Measurements from ENCODE around the gene C2. TPM values are rescaled to one million over a fixed set of nuclear protein-coding genes. Genes with fewer than 3 reads are reported as not detected.

The C2 gene
- total RNA-seq, 1 experiment from 2014 or later: 1.3 TPM

- TF ChIP-seq RELA (CRISPR knock-in tag; IDR thresholded peaks at IDR 0.05; ENCODE audit: borderline replicate concordance) (0 out of 2 replicates have a peak, but pooled peaks have one; percentile 30), SP1 (CRISPR knock-in tag; conservative IDR thresholded peaks at IDR 0.05) (peak; percentile 85), E2F5 (CRISPR knock-in tag; IDR thresholded peaks at IDR 0.05) (0 out of 2 replicates have a peak, but pooled peaks have one; percentile 60), CREM (CRISPR knock-in tag; IDR thresholded peaks at IDR 0.05) (peak; percentile 99), ATF1 (CRISPR knock-in tag; IDR thresholded peaks at IDR 0.05) (peak; percentile 79; the same call in 1 of the 2 replicates), GRHL2 (CRISPR knock-in tag; IDR thresholded peaks at IDR 0.05; ENCODE audit: insufficient replicate concordance, severe bottlenecking) (no peak), ATF2 (CRISPR knock-in tag; IDR thresholded peaks at IDR 0.05; ENCODE audit: borderline replicate concordance, low read depth) (no peak), ATF6 (CRISPR knock-in tag; IDR thresholded peaks at IDR 0.05) (no peak), PRRX2 (CRISPR knock-in tag; IDR thresholded peaks at IDR 0.05) (peak; percentile 36; the same call in 1 of the 2 replicates), ZNF281 (CRISPR knock-in tag; IDR thresholded peaks at IDR 0.05) (peak; percentile 72; the same call in 1 of the 2 replicates), CTCF (IDR thresholded peaks at IDR 0.05) (no peak), FOXJ3 (CRISPR knock-in tag; IDR thresholded peaks at IDR 0.05; ENCODE audit: borderline replicate concordance) (no peak), FOXK1 (CRISPR knock-in tag; IDR thresholded peaks at IDR 0.05) (peak; percentile 87), MYBL2 (CRISPR knock-in tag; IDR thresholded peaks at IDR 0.05) (peak; percentile 87; the same call in 1 of the 2 replicates), MLX (CRISPR knock-in tag; IDR thresholded peaks at IDR 0.05) (no peak), GABPB1 (CRISPR knock-in tag; IDR thresholded peaks at IDR 0.05) (peak; percentile 96), TEAD1 (CRISPR knock-in tag; IDR thresholded peaks at IDR 0.05) (peak; percentile 93)
These were observed 44.6 kb downstream of the C2 start, which contains the start of gene DXO (continued) for GRCh38 chr6:31971993-31972708.
